Measurements from ENCODE around the gene IPMK.

The IPMK gene

GRCh38 chr10:58267713-58268453 is at the start of gene IPMK:
Gene IPMK (minus strand): TSS chr10:58267894. CDS start chr10:58267611, 283 bp downstream.
- TF ChIP-seq CTCF (IDR thresholded peaks at IDR 0.05): no peak
- TF ChIP-seq ZFX (IDR thresholded peaks at IDR 0.05; ENCODE audit: borderline replicate concordance): no peak
- H3K27ac ChIP-seq: peak within 1 kb of the TSS; percentile 97

- TF ChIP-seq ZFX (IDR thresholded peaks at IDR 0.05; ENCODE audit: borderline replicate concordance) (no peak), CTCF (IDR thresholded peaks at IDR 0.05) (no peak)
- H3K27ac ChIP-seq: no peak overlapping the region
These were observed 49.2 kb upstream of the IPMK start for GRCh38 chr10:58316874-58317273.

GRCh38 chr10:58311026-58311425 is 43.3 kb upstream of the IPMK start:
- no peak for TF ChIP-seq CTCF (IDR thresholded peaks at IDR 0.05)
- no peak for TF ChIP-seq ZFX (IDR thresholded peaks at IDR 0.05; ENCODE audit: borderline replicate concordance)
- no peak overlapping the region for H3K27ac ChIP-seq

- no peak overlapping the region for H3K27ac ChIP-seq
- TF ChIP-seq CTCF (IDR thresholded peaks at IDR 0.05) (no peak), ZFX (IDR thresholded peaks at IDR 0.05; ENCODE audit: borderline replicate concordance) (no peak)
These were observed 40.0 kb upstream of the IPMK start for GRCh38 chr10:58307676-58308075.

GRCh38 chr10:58305821-58306220 is 38.1 kb upstream of the IPMK start:
- TF ChIP-seq CTCF (IDR thresholded peaks at IDR 0.05): no peak
- no peak for TF ChIP-seq ZFX (IDR thresholded peaks at IDR 0.05; ENCODE audit: borderline replicate concordance)
- H3K27ac ChIP-seq: no peak overlapping the region

- TF ChIP-seq CTCF (IDR thresholded peaks at IDR 0.05) (no peak), ZFX (IDR thresholded peaks at IDR 0.05; ENCODE audit: borderline replicate concordance) (no peak)
- H3K27ac ChIP-seq: no peak overlapping the region
These were observed 36.5 kb upstream of the IPMK start for GRCh38 chr10:58304099-58304633.

- TF ChIP-seq ZFX (IDR thresholded peaks at IDR 0.05; ENCODE audit: borderline replicate concordance): no peak
- TF ChIP-seq CTCF (IDR thresholded peaks at IDR 0.05): no peak
- H3K27ac ChIP-seq: no peak overlapping the region
These were observed 34.6 kb upstream of the IPMK start for GRCh38 chr10:58302254-58302653.
